Colonic mucosa (tissue), 4 donors: ENCODE measurements around the gene CD40. TPM values are rescaled to one million over a fixed set of nuclear protein-coding genes. Genes with fewer than 3 reads are reported as not detected.
A peak's percentile ranks its signal among the peaks of the same experiment; 100 is the strongest.

Experiments
- DNase-seq: peaks from one replicate; pipeline ENCODE4 v3.0.0-alpha.2; 2020
- H3K27ac ChIP-seq: fragments of 200-600 bp; one replicate; pipeline ENCODE4 v1.8.0; 2021
- H3K27me3 ChIP-seq: fragments of 200-600 bp; one replicate; pipeline ENCODE4 v1.8.0; 2021
- H3K36me3 ChIP-seq: fragments of 200-600 bp; one replicate; pipeline ENCODE4 v1.8.0; 2021
- H3K4me1 ChIP-seq: fragments of 200-600 bp; one replicate; pipeline ENCODE4 v1.8.0; 2021; ENCODE audit warnings: mild to moderate bottlenecking
- H3K4me3 ChIP-seq: fragments of 200-600 bp; one replicate; pipeline ENCODE4 v1.8.0; 2021
- H3K9ac ChIP-seq, 2 donors: one replicate each; pipeline ENCODE4 v1.7.0; 2013; ENCODE audit warnings: control low read depth in 2 of 2, low read depth in 2 of 2, low read length in 2 of 2
- H3K9me3 ChIP-seq: fragments of 200-600 bp; one replicate; pipeline ENCODE4 v1.8.0; 2021
- intact Hi-C: fragments of 100-400 bp; cut with DNase I; formaldehyde crosslinking; loops from one replicate; pipeline ENCODE4 v1.14.1; 2022
- total RNA-seq, 2 donors: library from RNA; stranded (reverse); fragmentation: NEBNext Ultra II Directional in 1 of 2; extraction: Animal tissue kit (Norgen Biotek cat#: 25700) in 1 of 2; gene quantifications; one replicate each; pipeline ENCODE4 v1.2.1, GENCODE V29; 2021
- TF ChIP-seq, protein P1 (sequence below): fragments of 200-600 bp; IDR thresholded peaks from one replicate; pipeline ENCODE4 v1.8.0; 2022; ENCODE audit warnings: antibody characterized with exemption, mild to moderate bottlenecking
- donor health status: healthy.
- donor health status: DM: no; HTN: no; CAD: no.
- donor health status: DM: no; HTN: no; CAD: no.

CD40 gene
- total RNA-seq, 2 donors from 2014 or later: 2.8 to 4.4 TPM

DNA sequence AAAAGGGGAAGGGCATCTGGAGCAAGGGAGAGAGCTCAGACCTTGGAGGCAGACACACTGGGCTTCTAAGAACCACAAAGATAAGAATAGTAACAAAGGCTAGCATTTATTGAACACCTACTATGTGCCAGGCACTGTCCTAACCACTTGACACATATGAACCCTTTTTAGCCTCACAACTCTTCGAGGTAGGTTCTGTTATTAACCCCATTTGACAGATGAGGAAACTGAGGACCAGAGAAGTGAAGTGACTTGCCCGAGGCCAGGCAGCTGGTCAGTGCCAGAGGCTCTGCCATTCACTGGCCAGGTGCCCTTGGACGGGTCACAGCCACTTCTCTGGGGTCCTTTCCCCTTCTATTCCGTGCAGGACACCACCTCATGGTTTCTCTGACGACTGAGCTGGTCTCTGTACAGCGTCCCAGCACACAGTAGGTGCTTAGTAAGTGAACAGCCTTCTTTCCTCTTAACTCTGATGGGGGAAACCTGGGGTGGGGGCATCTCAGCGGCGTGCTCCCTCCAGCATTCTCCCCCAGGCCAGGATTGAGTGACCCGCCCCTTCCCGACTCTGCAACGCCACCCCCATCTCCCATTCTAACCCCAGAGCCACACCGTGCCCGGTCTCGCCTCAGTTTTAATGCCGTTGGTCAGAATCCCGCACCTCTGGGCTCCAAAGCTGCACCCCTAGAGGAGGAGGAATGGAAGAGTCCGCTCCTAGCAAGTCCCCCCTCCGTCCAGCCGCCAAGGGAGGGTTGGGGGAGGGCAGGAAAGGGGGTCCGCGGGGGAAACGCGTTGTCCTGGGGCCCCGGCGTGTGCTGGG, 55.7 kb downstream of the CD40 start:
- Histone ChIP-seq H3K9me3 (no peaks in the 10 kb centered on the region), H3K9ac (no peak overlapping the region), H3K27me3 (peaks cover 24% of the 10 kb centered on the region), H3K27ac (no peak overlapping the region), H3K4me1 (no peaks in the 10 kb centered on the region), H3K4me3 (no peak overlapping the region), H3K36me3 (no peaks in the 10 kb centered on the region)
- intact Hi-C loops: no loop called here
- TF ChIP-seq, protein P1, sequence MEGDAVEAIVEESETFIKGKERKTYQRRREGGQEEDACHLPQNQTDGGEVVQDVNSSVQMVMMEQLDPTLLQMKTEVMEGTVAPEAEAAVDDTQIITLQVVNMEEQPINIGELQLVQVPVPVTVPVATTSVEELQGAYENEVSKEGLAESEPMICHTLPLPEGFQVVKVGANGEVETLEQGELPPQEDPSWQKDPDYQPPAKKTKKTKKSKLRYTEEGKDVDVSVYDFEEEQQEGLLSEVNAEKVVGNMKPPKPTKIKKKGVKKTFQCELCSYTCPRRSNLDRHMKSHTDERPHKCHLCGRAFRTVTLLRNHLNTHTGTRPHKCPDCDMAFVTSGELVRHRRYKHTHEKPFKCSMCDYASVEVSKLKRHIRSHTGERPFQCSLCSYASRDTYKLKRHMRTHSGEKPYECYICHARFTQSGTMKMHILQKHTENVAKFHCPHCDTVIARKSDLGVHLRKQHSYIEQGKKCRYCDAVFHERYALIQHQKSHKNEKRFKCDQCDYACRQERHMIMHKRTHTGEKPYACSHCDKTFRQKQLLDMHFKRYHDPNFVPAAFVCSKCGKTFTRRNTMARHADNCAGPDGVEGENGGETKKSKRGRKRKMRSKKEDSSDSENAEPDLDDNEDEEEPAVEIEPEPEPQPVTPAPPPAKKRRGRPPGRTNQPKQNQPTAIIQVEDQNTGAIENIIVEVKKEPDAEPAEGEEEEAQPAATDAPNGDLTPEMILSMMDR: no peak
- DNase-seq: no peak

DNA sequence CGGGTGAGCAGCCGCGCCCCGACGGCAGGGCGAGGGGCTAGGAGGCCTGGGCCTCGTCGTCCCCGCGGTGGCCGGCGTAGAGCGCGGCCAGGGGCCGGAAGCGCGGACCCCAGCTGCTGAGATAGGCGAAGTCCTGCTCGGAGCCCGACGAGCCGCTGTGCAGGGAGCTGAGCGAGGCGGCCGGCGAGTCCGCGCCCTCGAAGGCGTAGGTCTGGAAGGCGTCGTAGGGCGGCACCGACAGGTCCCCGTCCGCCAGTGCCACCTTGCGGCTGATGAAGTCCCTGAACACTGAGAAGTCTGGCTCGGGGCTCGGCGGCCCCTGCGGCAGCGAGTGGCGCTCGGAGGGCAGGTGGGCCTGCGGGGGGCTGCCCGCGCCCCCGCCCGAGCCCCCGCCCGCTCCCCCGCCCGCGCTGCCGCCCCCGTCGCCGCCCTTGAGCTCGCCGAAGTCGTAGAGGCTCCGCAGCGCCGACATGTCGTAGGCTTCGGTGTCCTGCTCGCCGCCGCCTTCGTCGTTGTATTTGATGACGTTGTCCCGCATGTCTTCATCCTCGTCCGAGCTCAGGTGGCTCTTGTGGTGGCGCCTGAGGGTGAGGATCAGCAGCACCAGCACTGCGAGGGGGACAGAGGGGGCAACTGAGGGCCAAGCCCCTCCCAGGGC, 56.5 kb downstream of the CD40 start:
- intact Hi-C loops: loop anchor here (5.0 kb wide), 1 partner anchor 152 kb away; no protein-coding TSS in a partner anchor
- Histone ChIP-seq H3K4me3 (no peak overlapping the region), H3K27ac (no peak overlapping the region)

DNA sequence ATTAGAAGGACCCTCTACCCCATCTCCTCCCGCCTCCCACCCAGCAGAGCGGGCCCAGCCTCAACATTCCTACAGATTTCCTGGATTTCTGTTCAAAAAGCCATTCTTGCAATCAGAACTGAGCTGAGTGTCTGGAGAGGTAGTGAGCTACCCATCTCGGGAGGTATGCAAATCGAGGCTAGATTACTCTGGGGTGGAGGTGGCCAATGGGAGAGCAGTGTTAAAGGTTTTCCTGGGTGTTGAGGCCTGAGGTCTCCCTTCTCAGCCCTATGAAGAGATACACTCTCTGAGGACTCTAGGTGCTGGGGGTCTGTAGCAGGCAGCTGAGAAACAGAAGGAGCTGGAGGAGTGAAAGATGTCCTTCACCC, 57.0 kb downstream of the CD40 start:
- Histone ChIP-seq H3K9ac (no peak overlapping the region), H3K4me3 (no peak overlapping the region), H3K4me1 (no peaks in the 10 kb centered on the region), H3K27ac (no peak overlapping the region), H3K9me3 (no peaks in the 10 kb centered on the region), H3K27me3 (peaks cover 24% of the 10 kb centered on the region), H3K36me3 (no peaks in the 10 kb centered on the region)
- TF ChIP-seq, protein P1: no peak
- DNase-seq: no peak
- intact Hi-C loops: loop anchor here (5.0 kb wide), 1 partner anchor 153 kb away; no protein-coding TSS in a partner anchor

More for the DNA sequence above, 56.5 kb downstream of the CD40 start:
- Histone ChIP-seq H3K36me3 (no peaks in the 10 kb centered on the region), H3K4me1 (no peaks in the 10 kb centered on the region), H3K9ac (no peak overlapping the region), H3K9me3 (no peaks in the 10 kb centered on the region), H3K27me3 (peaks cover 24% of the 10 kb centered on the region)
- peak; percentile 70 for DNase-seq
- TF ChIP-seq, protein P1: peak; percentile 31

DNA sequence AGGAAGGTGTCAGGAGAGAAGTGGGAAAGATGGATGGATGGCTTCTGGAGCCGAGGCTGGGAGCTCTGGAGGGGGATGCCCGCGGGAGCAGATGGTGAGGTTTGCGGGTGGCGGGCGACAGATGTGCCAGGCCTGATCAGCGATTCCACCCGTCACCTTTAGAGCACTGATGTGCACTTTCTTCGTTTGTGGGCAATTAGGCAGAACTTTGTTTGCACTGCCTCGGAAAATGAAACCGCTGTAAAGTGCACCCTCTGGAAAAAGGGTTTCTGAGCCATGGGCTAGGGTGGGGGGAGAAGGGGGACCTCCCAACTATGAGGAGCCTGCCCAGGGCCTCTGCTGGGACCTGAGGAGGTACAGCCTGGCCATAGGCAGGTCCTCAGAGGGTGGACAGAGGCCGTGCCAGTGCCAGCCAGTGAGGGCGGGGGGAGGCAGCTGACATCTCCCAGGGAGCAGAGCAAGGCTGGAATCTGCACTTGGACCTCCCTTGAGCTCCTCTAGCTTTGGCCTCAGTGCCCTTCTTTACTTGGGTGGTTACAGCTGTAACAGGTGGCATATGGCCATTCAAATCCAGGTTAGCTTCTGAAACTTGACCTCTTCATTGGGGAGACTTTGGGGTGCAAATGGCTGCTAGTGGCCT, 58.7 kb downstream of the CD40 start:
- no peaks in the 10 kb centered on the region for H3K36me3 ChIP-seq
- TF ChIP-seq, protein P1: no peak
- H3K9ac ChIP-seq: no peak overlapping the region
- intact Hi-C loops: loop anchor here (5.0 kb wide), 1 partner anchor 155 kb away; no protein-coding TSS in a partner anchor
- H3K4me1 ChIP-seq: no peaks in the 10 kb centered on the region
- H3K27me3 ChIP-seq: peaks cover 24% of the 10 kb centered on the region
- H3K27ac ChIP-seq: no peak overlapping the region
- no peak overlapping the region for H3K4me3 ChIP-seq
- H3K9me3 ChIP-seq: no peaks in the 10 kb centered on the region
- no peak for DNase-seq

DNA sequence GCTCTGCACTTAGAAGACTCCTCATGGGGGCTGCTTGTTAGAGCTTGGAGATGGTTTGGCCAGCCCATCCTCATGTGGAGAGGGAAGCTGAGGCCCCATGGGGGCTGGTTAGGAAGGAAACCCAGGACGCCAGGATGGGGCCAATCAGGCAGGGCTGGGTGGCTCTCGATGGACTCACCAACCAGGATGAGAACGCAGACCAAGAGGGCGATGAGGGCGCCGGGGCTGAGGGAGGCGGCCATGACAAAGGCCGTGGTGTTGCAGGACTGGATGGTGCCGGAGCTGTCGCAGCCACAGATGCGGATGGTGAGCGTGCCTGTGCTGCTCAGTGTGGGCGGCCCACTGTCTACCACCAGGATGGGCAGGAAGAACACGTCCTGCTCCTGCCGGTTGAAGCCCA, 59.7 kb downstream of the CD40 start:
- Histone ChIP-seq H3K27ac (no peak overlapping the region), H3K36me3 (no peaks in the 10 kb centered on the region), H3K4me3 (no peak overlapping the region), H3K9me3 (no peaks in the 10 kb centered on the region), H3K9ac (no peak overlapping the region), H3K4me1 (no peaks in the 10 kb centered on the region), H3K27me3 (peaks cover 24% of the 10 kb centered on the region)
- intact Hi-C loops: loop anchor here (5.0 kb wide), 1 partner anchor 155 kb away; no protein-coding TSS in a partner anchor
- TF ChIP-seq, protein P1: no peak
- no peak for DNase-seq
